IPS-18c (cell line): ENCODE measurements around the gene MAIP1.

Source experiments
- H3K4me3 ChIP-seq: 2 replicates; pipeline ENCODE4 v1.7.0; 2013; ENCODE audit warnings: low read depth, mild to moderate bottlenecking, low read length, moderate library complexity; ENCODE audit not compliant: insufficient read depth
- H3K9me3 ChIP-seq: one replicate; pipeline ENCODE4 v1.6.1; 2013; ENCODE audit warnings: mild to moderate bottlenecking, low read length, moderate library complexity; ENCODE audit not compliant: control insufficient read depth, insufficient read depth

The MAIP1 gene

GRCh38 chr2:200005675-200006074 lies 50.3 kb downstream of the MAIP1 start:
- no peaks in the 10 kb centered on the region for H3K9me3 ChIP-seq

GRCh38 chr2:200007306-200007705 lies 51.9 kb downstream of the MAIP1 start:
- Histone ChIP-seq H3K4me3 (no peak overlapping the region), H3K9me3 (no peaks in the 10 kb centered on the region)

More at GRCh38 chr2:200005675-200006074, 50.3 kb downstream of the MAIP1 start:
- H3K4me3 ChIP-seq, result no peak overlapping the region

DNA sequence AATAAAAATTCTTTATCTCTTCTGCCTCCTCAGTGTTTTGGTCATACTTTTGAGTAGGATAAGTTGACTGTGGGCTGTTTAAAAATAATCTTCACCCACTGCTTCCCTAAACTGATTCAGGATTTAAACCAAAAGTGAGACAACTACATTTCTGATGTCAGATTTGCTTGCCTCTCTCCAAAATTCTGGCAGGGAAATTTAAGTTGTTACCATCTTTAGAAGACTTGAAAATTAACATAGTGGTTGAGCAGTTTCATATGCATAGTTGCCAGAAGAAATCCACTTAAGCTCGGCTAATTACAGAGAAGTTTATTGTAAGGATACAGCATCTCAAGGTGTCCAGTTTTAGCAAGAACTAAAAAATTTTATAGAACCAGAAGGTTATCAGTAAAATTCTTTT lies 57.0 kb downstream of the MAIP1 start:
- no peaks in the 10 kb centered on the region for H3K9me3 ChIP-seq
- H3K4me3 ChIP-seq, result no peak overlapping the region
